Activated T-cell treated with anti-CD3 and anti-CD28 coated beads for 48 hours (primary cell): Measurements from ENCODE around the gene OPA1.
"Not testable (repeated sequence)": the region's sequence is repeated elsewhere in the genome, so short reads cannot be mapped to it uniquely, and the experiment has no call there.

ENCODE experiments used
- DNase-seq: peaks from one replicate; pipeline ENCODE4 v3.0.0-alpha.2; 2020; ENCODE audit warnings: low read depth

Gene OPA1

GRCh38 chr3:193590088-193590856 is 2.7 kb upstream of the OPA1 start:
- DNase-seq, result no peak

GRCh38 chr3:193593668-193594030 is 641 bp downstream of the OPA1 start:
- peak; percentile 39 for DNase-seq

GRCh38 chr3:193594946-193595689 is 2.1 kb downstream of the OPA1 start:
- DNase-seq, result no peak

GRCh38 chr3:193595939-193596487 is 3.0 kb downstream of the OPA1 start:
- DNase-seq, result no peak

- DNase-seq, result no peak
Observed at GRCh38 chr3:193598202-193598601, 5.2 kb downstream of the OPA1 start.

- no peak for DNase-seq
Observed at GRCh38 chr3:193599393-193599792, 6.4 kb downstream of the OPA1 start.

GRCh38 chr3:193605876-193606275 is 12.9 kb downstream of the OPA1 start:
- no peak for DNase-seq

- DNase-seq, result not testable (repeated sequence)
Observed at GRCh38 chr3:193606892-193607291, 13.9 kb downstream of the OPA1 start.

- not testable (repeated sequence) for DNase-seq
Observed at GRCh38 chr3:193610516-193610915, 17.5 kb downstream of the OPA1 start.

- no peak for DNase-seq
Observed at GRCh38 chr3:193614430-193614829, 21.4 kb downstream of the OPA1 start.

GRCh38 chr3:193617628-193618027 is 24.6 kb downstream of the OPA1 start:
- no peak for DNase-seq

- no peak for DNase-seq
Observed at GRCh38 chr3:193620057-193620456, 27.0 kb downstream of the OPA1 start.

GRCh38 chr3:193620650-193621049 is 27.6 kb downstream of the OPA1 start:
- no peak for DNase-seq

- no peak for DNase-seq
Observed at GRCh38 chr3:193621127-193621526, 28.1 kb downstream of the OPA1 start.

GRCh38 chr3:193630005-193630404 is 37.0 kb downstream of the OPA1 start:
- DNase-seq, result no peak

GRCh38 chr3:193637831-193638230 is 44.8 kb downstream of the OPA1 start:
- no peak for DNase-seq

GRCh38 chr3:193638833-193639232 is 45.8 kb downstream of the OPA1 start:
- DNase-seq, result no peak

- no peak for DNase-seq
Observed at GRCh38 chr3:193640165-193640715, 47.2 kb downstream of the OPA1 start.

- no peak for DNase-seq
Observed at GRCh38 chr3:193640728-193641439, 47.9 kb downstream of the OPA1 start.

GRCh38 chr3:193641440-193641775 is 48.4 kb downstream of the OPA1 start:
- DNase-seq, result no peak

GRCh38 chr3:193645806-193646205 is 52.8 kb downstream of the OPA1 start:
- DNase-seq, result no peak

GRCh38 chr3:193648542-193649076 is 55.6 kb downstream of the OPA1 start:
- no peak for DNase-seq
